Thyroid gland (tissue), 4 donors: ENCODE data around the gene CARS1. TPM values are rescaled to one million over a fixed set of nuclear protein-coding genes. Genes with fewer than 3 reads are reported as not detected.

Source experiments
- DNase-seq, 2 donors: peaks; one replicate each; pipeline ENCODE4 v3.0.0-alpha.2; 2019
- H3K27ac ChIP-seq, 3 donors: fragments of 200-600 bp; sonication (generic); 1 replicate in 2 of 3; 2 replicates in 1 of 3; pipeline ENCODE4 v1.5.1; 2016 to 2019; ENCODE audit warnings: mild to moderate bottlenecking in 1 of 3, moderate library complexity in 1 of 3
- H3K27me3 ChIP-seq: fragments of 200-600 bp; sonication (generic); one replicate; pipeline ENCODE4 v1.5.1; 2019
- H3K36me3 ChIP-seq, 2 donors: fragments of 200-600 bp; sonication (generic); one replicate each; pipeline ENCODE4 v1.5.1; 2016 to 2019
- H3K4me1 ChIP-seq, 2 donors: fragments of 200-600 bp; sonication (generic); one replicate each; pipeline ENCODE4 v1.5.1; 2017 to 2019
- H3K4me3 ChIP-seq, 3 donors: fragments of 200-600 bp; sonication (generic); replicated peaks in 1 of 3; 1 replicate in 2 of 3; 2 replicates in 1 of 3; pipeline ENCODE4 v1.5.1; 2016; ENCODE audit warnings: mild to moderate bottlenecking in 1 of 3
- H3K9me3 ChIP-seq: fragments of 200-600 bp; sonication (generic); one replicate; pipeline ENCODE4 v1.5.1; 2017
- CTCF ChIP-seq, 6 experiments: fragments of 200-600 bp in 3 of 6; fragments of 450-650 bp in 3 of 6; sonication (generic) in 3 of 6; IDR thresholded peaks; one replicate each; pipeline ENCODE4 v1.5.1; 2016 to 2019; ENCODE audit warnings: antibody characterized with exemption in 6 of 6, mild to moderate bottlenecking in 2 of 6, inconsistent platforms in 1 of 6, moderate library complexity in 1 of 6
- POLR2A ChIP-seq, 2 donors: fragments of 450-650 bp; IDR thresholded peaks; one replicate each; pipeline ENCODE4 v1.6.1; 2017; ENCODE audit warnings: antibody characterized with exemption in 2 of 2, mild to moderate bottlenecking in 2 of 2, moderate library complexity in 1 of 2
- WGBS, 2 donors: methylation state at CpG; one replicate each; pipeline ENCODE4 v1.1.5; 2017; 5-methylcytosine and 5-hydroxymethylcytosine counted together
- intact Hi-C: fragments of 100-400 bp; cut with DNase I; formaldehyde crosslinking; loops from one replicate; pipeline ENCODE4 v1.15.1; 2023
- total RNA-seq, 4 donors: library from RNA; depleted of rRNA; stranded (reverse); fragments of >200 nt; gene quantifications; one replicate each; pipeline ENCODE4 v1.2.3, GENCODE V29; 2016

Gene CARS1
- total RNA-seq, 4 donors from 2014 or later: 36.7 to 56.2 (median 50.1) TPM

GRCh38 chr11:3011891-3012885 lies 45.0 kb downstream of the CARS1 start:
- Histone ChIP-seq H3K27me3 (no peaks in the 10 kb centered on the region), H3K36me3 (peaks cover 47 to 60% of the 10 kb centered on the region in 2 donors), H3K4me1 (peaks cover 0 to 3% of the 10 kb centered on the region in 2 donors), H3K4me3 (no peak overlapping the region), H3K9me3 (no peaks in the 10 kb centered on the region), H3K27ac (no peak overlapping the region)
- TF ChIP-seq POLR2A (IDR thresholded peaks at IDR 0.05) (no peak), CTCF (IDR thresholded peaks at IDR 0.05) (no peak)
- 95 to 97% methylated on average over 23 to 29 of the region's 31 CpGs for WGBS, 2 donors
- DNase-seq: no peak
- intact Hi-C loops: no loop called here

- Histone ChIP-seq H3K27me3 (no peaks in the 10 kb centered on the region), H3K36me3 (peaks cover 33 to 48% of the 10 kb centered on the region in 2 donors), H3K9me3 (no peaks in the 10 kb centered on the region), H3K4me3 (no peak overlapping the region), H3K4me1 (peaks cover 9 to 18% of the 10 kb centered on the region in 2 donors), H3K27ac (no peak overlapping the region)
- no peak for DNase-seq
- intact Hi-C loops: no loop called here
- TF ChIP-seq CTCF (IDR thresholded peaks at IDR 0.05) (no peak), POLR2A (IDR thresholded peaks at IDR 0.05) (no peak)
- WGBS, 2 donors: 86 to 90% methylated on average over 12 to 13 of the region's 13 CpGs
Measured at GRCh38 chr11:3010521-3011275, 46.5 kb downstream of the CARS1 start.

GRCh38 chr11:3010004-3010403 lies 47.2 kb downstream of the CARS1 start:
- Histone ChIP-seq H3K36me3 (peaks cover 26 to 41% of the 10 kb centered on the region in 2 donors), H3K9me3 (no peaks in the 10 kb centered on the region), H3K27me3 (no peaks in the 10 kb centered on the region), H3K4me3 (no peak overlapping the region), H3K27ac (no peak overlapping the region), H3K4me1 (peaks cover 13 to 20% of the 10 kb centered on the region in 2 donors)
- no peak for DNase-seq
- intact Hi-C loops: no loop called here
- no peak for TF ChIP-seq POLR2A (IDR thresholded peaks at IDR 0.05)
- no peak for TF ChIP-seq CTCF (IDR thresholded peaks at IDR 0.05)
- WGBS, 2 donors: 92 to 96% methylated on average over 9 to 11 of the region's 13 CpGs

- H3K27me3 ChIP-seq: no peaks in the 10 kb centered on the region
- TF ChIP-seq POLR2A (IDR thresholded peaks at IDR 0.05) (no peak), CTCF (IDR thresholded peaks at IDR 0.05) (no peak)
- H3K27ac ChIP-seq: no peak overlapping the region
- H3K4me1 ChIP-seq: peaks cover 18 to 25% of the 10 kb centered on the region in 2 donors
- no peak for DNase-seq
- WGBS, 2 donors: 71 to 79% methylated on average over 5 of the region's 5 CpGs
- intact Hi-C loops: no loop called here
- no peaks in the 10 kb centered on the region for H3K9me3 ChIP-seq
- H3K4me3 ChIP-seq: no peak overlapping the region
- H3K36me3 ChIP-seq: peaks cover 21 to 37% of the 10 kb centered on the region in 2 donors
Measured at GRCh38 chr11:3009481-3009880, 47.7 kb downstream of the CARS1 start.
